Measurements from ENCODE around the gene EPHB4. TPM values are rescaled to one million over a fixed set of nuclear protein-coding genes. Genes with fewer than 3 reads are reported as not detected.

The EPHB4 gene
- total and polyA plus RNA-seq, 2 of the 8 experiments (the other 6 are each of a cell fraction or from before 2014, with no cell fraction given): 85.0 to 113 TPM

- TF ChIP-seq CBX5 (IDR thresholded peaks at IDR 0.05; ENCODE audit: low read depth, low read length) (no peak), RXRA (IDR thresholded peaks at IDR 0.05; ENCODE audit: insufficient read depth, low read depth, low read length) (no peak), CHD7 (IDR thresholded peaks at IDR 0.05; ENCODE audit: insufficient replicate concordance, low read length) (no peak), KDM1A (IDR thresholded peaks at IDR 0.05; ENCODE audit: borderline replicate concordance, low read length) (no peak), GABPA (IDR thresholded peaks at IDR 0.05; ENCODE audit: borderline replicate concordance, insufficient read depth, low read length) (no peak), YY1 (IDR thresholded peaks at IDR 0.05; ENCODE audit: low read depth, low read length) (no peak), ASH2L (IDR thresholded peaks at IDR 0.05; ENCODE audit: low read length) (no peak), CEBPB (IDR thresholded peaks at IDR 0.05; ENCODE audit: low read depth, low read length) (no peak), FOSL1 (IDR thresholded peaks at IDR 0.05; ENCODE audit: insufficient read depth, low read depth, low read length) (no peak)
Observed at GRCh38 chr7:100822236-100823139, 4.8 kb downstream of the EPHB4 start (continued).

Data from H1 (cell line).